Measurements from ENCODE around the gene MLANA. TPM values are rescaled to one million over a fixed set of nuclear protein-coding genes. Genes with fewer than 3 reads are reported as not detected.

Gene MLANA
- total RNA-seq, 4 donors from 2014 or later, result 6.3 to 20.1 (median 12.3) TPM

DNA sequence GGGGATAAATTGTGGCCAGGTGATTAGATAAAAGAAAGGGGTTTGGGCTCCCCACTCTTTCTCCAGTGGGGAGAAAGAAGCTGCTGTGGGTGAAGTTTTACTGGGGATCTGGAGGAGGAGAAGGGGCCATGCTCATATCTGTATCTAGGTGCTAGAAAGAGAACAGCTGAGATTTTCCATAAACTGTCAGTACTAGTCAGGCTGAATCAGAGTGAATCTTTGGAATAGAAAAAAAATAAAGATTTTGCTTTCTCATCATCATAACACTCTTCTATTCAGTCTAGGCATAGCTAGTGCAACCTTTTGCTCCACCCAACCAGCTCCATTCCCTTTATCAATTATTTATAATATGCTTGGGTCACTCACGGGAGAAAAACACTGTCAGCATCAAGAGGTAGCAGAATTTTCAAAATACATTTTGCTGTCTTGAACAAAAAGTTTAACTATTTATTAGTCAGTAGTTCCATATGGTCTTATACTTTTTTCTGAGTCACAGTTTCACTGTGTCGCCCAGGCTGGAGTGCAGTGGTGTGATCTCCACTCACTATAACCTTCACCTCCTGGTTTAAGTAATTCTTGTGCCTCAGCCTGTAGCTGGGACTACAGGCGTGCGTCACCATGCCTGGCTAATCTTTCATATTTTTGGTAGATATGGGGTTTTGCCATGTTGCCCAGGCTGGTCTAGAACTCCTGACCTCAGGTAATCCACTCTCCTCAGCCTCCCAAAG, 36.5 kb upstream of the MLANA start:
- intact Hi-C loops (cut with DNase I; ENCODE audit: low total_unique reads), result no loop called here
- no peak for TF ChIP-seq POLR2A (IDR thresholded peaks at IDR 0.05)
- TF ChIP-seq, protein P1, sequence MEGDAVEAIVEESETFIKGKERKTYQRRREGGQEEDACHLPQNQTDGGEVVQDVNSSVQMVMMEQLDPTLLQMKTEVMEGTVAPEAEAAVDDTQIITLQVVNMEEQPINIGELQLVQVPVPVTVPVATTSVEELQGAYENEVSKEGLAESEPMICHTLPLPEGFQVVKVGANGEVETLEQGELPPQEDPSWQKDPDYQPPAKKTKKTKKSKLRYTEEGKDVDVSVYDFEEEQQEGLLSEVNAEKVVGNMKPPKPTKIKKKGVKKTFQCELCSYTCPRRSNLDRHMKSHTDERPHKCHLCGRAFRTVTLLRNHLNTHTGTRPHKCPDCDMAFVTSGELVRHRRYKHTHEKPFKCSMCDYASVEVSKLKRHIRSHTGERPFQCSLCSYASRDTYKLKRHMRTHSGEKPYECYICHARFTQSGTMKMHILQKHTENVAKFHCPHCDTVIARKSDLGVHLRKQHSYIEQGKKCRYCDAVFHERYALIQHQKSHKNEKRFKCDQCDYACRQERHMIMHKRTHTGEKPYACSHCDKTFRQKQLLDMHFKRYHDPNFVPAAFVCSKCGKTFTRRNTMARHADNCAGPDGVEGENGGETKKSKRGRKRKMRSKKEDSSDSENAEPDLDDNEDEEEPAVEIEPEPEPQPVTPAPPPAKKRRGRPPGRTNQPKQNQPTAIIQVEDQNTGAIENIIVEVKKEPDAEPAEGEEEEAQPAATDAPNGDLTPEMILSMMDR (IDR thresholded peaks at IDR 0.05), result no peak
- 92 to 95% methylated on average over 4 of the region's 4 CpGs for WGBS, 2 donors
- H3K4me3 ChIP-seq (ENCODE audit: low read depth, poor library complexity, severe bottlenecking), result no peak overlapping the region
- no peak for DNase-seq (ENCODE audit: low spot score in 2 of 2)

DNA sequence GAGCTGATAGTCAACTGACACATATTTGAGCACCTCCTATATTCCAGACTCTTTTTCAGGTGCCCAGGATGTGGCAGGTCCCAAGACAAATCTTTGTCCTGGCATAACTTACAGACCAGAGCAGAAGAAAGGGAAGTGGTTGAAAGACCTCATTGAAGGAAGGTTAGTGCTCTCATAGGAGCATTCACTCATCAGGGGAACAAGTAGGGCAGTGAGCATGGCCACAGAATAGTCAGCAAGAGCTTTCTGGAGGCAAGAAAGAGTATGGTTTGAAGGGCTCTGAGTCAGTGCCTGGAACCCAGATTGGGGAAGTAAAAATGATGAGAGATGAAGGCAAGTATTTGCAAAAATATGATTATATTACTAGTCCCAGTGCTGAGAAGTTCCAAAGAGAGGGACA, 32.8 kb upstream of the MLANA start:
- TF ChIP-seq, protein P1 (IDR thresholded peaks at IDR 0.05), result no peak
- no peak for TF ChIP-seq POLR2A (IDR thresholded peaks at IDR 0.05)
- no peak overlapping the region for H3K4me3 ChIP-seq (ENCODE audit: low read depth, poor library complexity, severe bottlenecking)
- no peak for DNase-seq (ENCODE audit: low spot score in 2 of 2)
- intact Hi-C loops (cut with DNase I; ENCODE audit: low total_unique reads), result no loop called here

DNA sequence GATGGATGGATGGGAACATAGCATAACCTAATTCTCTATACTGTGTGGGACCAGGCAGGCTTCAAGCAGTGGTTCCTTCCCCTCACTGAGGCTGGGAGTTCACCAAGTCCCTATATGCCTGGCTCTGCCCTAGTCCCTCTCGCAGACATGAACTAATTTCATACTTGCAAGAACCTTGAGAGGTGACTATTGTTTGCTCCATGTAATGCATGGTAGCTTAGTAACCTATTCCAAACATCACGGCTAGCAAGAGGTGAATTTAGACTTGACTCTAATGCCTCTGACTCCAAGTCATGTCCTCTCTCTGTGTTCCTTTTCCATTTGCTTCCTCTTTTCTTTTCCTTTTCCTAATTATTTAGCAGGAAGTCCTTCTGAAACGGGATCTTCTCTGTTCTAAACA, 31.9 kb upstream of the MLANA start:
- H3K4me3 ChIP-seq (ENCODE audit: low read depth, poor library complexity, severe bottlenecking), result no peak overlapping the region
- intact Hi-C loops (cut with DNase I; ENCODE audit: low total_unique reads), result no loop called here
- DNase-seq (ENCODE audit: low spot score in 2 of 2), result no peak
- TF ChIP-seq POLR2A (IDR thresholded peaks at IDR 0.05), result no peak
- TF ChIP-seq, protein P1 (IDR thresholded peaks at IDR 0.05), result no peak
- 56 to 66% methylated on average over 3 of the region's 3 CpGs for WGBS, 2 donors

DNA sequence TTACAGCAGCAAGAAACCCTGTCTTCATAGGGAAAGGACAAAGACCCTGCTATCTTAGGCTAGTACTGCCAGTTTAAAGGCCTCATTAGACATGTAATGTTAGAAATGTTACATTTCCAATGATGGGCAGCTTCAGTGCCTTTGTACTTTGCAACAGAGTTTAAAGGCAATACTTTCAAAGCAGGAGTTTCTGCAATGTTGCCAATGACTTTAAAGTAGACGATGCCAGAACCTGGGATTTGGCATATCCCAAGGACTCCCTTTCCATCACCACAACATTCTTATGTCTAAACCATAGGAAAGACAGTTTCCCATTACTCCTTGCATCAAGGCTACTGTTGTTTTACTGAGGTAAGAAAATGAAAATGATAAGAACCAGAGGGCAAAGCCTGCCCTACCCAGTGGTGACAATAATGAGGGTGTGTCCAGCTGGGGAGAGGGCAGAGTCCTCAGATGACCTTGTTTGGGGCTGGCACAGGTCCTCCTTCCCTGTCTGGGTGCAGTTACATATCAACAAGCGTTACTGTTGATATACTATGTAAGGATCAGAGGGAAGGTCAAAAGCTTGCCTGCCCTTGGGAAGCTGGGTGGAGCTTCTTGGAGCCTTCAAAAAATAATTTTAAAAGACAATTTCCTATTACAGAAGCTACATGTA, 27.5 kb upstream of the MLANA start:
- no peak for DNase-seq (ENCODE audit: low spot score in 2 of 2)
- TF ChIP-seq, protein P1 (IDR thresholded peaks at IDR 0.05), result no peak
- no peak for TF ChIP-seq POLR2A (IDR thresholded peaks at IDR 0.05)
- intact Hi-C loops (cut with DNase I; ENCODE audit: low total_unique reads), result no loop called here
- H3K4me3 ChIP-seq (ENCODE audit: low read depth, poor library complexity, severe bottlenecking), result no peak overlapping the region
- WGBS, 2 donors, result 73 to 79% methylated on average over 2 of the region's 2 CpGs

DNA sequence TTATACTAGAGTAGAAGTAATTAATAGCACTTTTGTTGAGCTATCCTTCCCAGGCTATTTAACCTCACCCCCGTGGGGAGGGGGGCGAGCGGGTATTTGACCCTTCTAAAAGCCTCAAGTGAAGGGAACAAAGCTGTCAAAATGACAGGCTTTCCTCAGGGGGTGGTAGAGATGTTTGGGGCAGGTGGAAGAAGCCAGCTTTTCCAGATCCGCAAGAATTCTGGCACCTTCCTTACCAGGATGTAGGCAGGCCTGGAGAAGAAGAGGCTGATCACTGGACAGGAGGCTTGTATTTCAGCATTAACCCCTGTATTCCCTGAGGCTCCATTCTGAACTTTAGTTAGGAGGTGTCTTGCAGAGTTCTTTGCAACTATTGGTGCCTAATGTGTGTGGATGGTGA, 26.2 kb upstream of the MLANA start:
- intact Hi-C loops (cut with DNase I; ENCODE audit: low total_unique reads), result no loop called here
- WGBS, 2 donors, result 72 to 75% methylated on average over 4 of the region's 4 CpGs
- no peak for TF ChIP-seq POLR2A (IDR thresholded peaks at IDR 0.05)
- TF ChIP-seq, protein P1 (IDR thresholded peaks at IDR 0.05), result no peak
- no peak for DNase-seq (ENCODE audit: low spot score in 2 of 2)
- H3K4me3 ChIP-seq (ENCODE audit: low read depth, poor library complexity, severe bottlenecking), result no peak overlapping the region

Measured in lower leg skin (tissue), 4 donors.